ENCODE results near the gene IQCB1. TPM values are rescaled to one million over a fixed set of nuclear protein-coding genes. Genes with fewer than 3 reads are reported as not detected.

Gene IQCB1
- total and polyA plus RNA-seq, 4 donors = 2.8 to 14.0 (median 9.4) TPM

GRCh38 chr3:121736112-121736511 lies 98.7 kb downstream of the IQCB1 start:
- H3K9ac ChIP-seq (ENCODE audit: low read depth in 1 of 2, low read length in 2 of 2) = no peak overlapping the region
- no peaks in the 10 kb centered on the region for H3K4me1 ChIP-seq (ENCODE audit: control insufficient read depth in 4 of 4, insufficient read depth in 4 of 4, low read length in 3 of 4)
- H3K9me3 ChIP-seq (ENCODE audit: control insufficient read depth in 4 of 4, low read length in 3 of 4) = no peaks in the 10 kb centered on the region
- H3K27me3 ChIP-seq (ENCODE audit: control insufficient read depth in 4 of 4, insufficient read depth in 4 of 4, low read length in 3 of 4) = no peaks in the 10 kb centered on the region
- DNase-seq (ENCODE audit: low spot score) = no peak
- no peak overlapping the region for H3K4me3 ChIP-seq (ENCODE audit: low read depth in 1 of 3, low read length in 3 of 3)
- peaks cover 0 to 3% (median 0%) of the 10 kb centered on the region in 4 donors for H3K36me3 ChIP-seq (ENCODE audit: control insufficient read depth in 4 of 4, insufficient read depth in 3 of 4, low read depth in 1 of 4, low read length in 3 of 4)
- WGBS = 94% methylated on average over 3 of the region's 3 CpGs
- H3K27ac ChIP-seq (ENCODE audit: low read depth in 1 of 2, low read length in 2 of 2) = no peak overlapping the region
- TF ChIP-seq HNF4A (conservative IDR thresholded peaks at IDR 0.05) (no peak), ATF3 (IDR thresholded peaks at IDR 0.05) (no peak), NR2F2 (IDR thresholded peaks at IDR 0.05) (no peak), SP1 (IDR thresholded peaks at IDR 0.05) (no peak), YY1 (IDR thresholded peaks at IDR 0.05) (no peak), FOXA1 (IDR thresholded peaks at IDR 0.05) (no peak), MAX (IDR thresholded peaks at IDR 0.05) (no peak), ZBTB33 (IDR thresholded peaks at IDR 0.05) (no peak), RXRA (IDR thresholded peaks at IDR 0.05) (no peak), HNF4G (IDR thresholded peaks at IDR 0.05) (no peak), FOXA2 (IDR thresholded peaks at IDR 0.05) (no peak), TAF1 (conservative IDR thresholded peaks at IDR 0.05) (no peak), CTCF (IDR thresholded peaks at IDR 0.05; ENCODE audit: low read depth, low read length, missing input control) (no peak), JUND (IDR thresholded peaks at IDR 0.05) (no peak)

GRCh38 chr3:121735047-121735696 lies 99.7 kb downstream of the IQCB1 start:
- no peak overlapping the region for H3K27ac ChIP-seq (ENCODE audit: low read depth in 1 of 2, low read length in 2 of 2)
- no peak for DNase-seq (ENCODE audit: low spot score)
- TF ChIP-seq RAD21 (IDR thresholded peaks at IDR 0.05) = no peak
- no peak for TF ChIP-seq FOXA2 (IDR thresholded peaks at IDR 0.05)
- no peak for TF ChIP-seq SP1 (IDR thresholded peaks at IDR 0.05)
- TF ChIP-seq GABPA (IDR thresholded peaks at IDR 0.05 in 1 of 2, conservative IDR thresholded peaks at IDR 0.05 in 1 of 2) = no peak

More at GRCh38 chr3:121735047-121735696, 99.7 kb downstream of the IQCB1 start:
- no peak overlapping the region for H3K4me3 ChIP-seq (ENCODE audit: low read depth in 1 of 3, low read length in 3 of 3)
- H3K9me3 ChIP-seq (ENCODE audit: control insufficient read depth in 4 of 4, low read length in 3 of 4) = no peaks in the 10 kb centered on the region
- H3K9ac ChIP-seq (ENCODE audit: low read depth in 1 of 2, low read length in 2 of 2) = no peak overlapping the region
- H3K4me1 ChIP-seq (ENCODE audit: control insufficient read depth in 4 of 4, insufficient read depth in 4 of 4, low read length in 3 of 4) = no peaks in the 10 kb centered on the region
- no peaks in the 10 kb centered on the region for H3K27me3 ChIP-seq (ENCODE audit: control insufficient read depth in 4 of 4, insufficient read depth in 4 of 4, low read length in 3 of 4)
- peaks cover 0 to 3% (median 0%) of the 10 kb centered on the region in 4 donors for H3K36me3 ChIP-seq (ENCODE audit: control insufficient read depth in 4 of 4, insufficient read depth in 3 of 4, low read depth in 1 of 4, low read length in 3 of 4)
